GM23338 (cell line): ENCODE results near the gene STIM1. TPM values are rescaled to one million over a fixed set of nuclear protein-coding genes. Genes with fewer than 3 reads are reported as not detected.

Experiments
- ATAC-seq: fragments of 200-7000 bp; cut with Tn5 transposase; 3 replicates; pipeline ENCODE4 v1.9.1; 2020
- DNase-seq: peaks from one replicate; pipeline ENCODE4 v3.0.0-alpha.2; 2015; ENCODE audit warnings: low spot score
- H2AFZ ChIP-seq: fragments of 200-600 bp; sonication (generic); 2 replicates; pipeline ENCODE4 v1.8.0; 2016; ENCODE audit warnings: antibody characterized with exemption, mild to moderate bottlenecking, moderate library complexity
- H3F3A ChIP-seq: fragments of 200-600 bp; sonication (generic); replicated peaks from 2 replicates; pipeline ENCODE4 v1.8.0; 2017; ENCODE audit warnings: antibody characterized with exemption, mixed run types, low read depth
- H3K27ac ChIP-seq: fragments of 200-600 bp; sonication (generic); 2 replicates; pipeline ENCODE4 v1.6.1; 2016; ENCODE audit warnings: low read depth
- H3K27me3 ChIP-seq: fragments of 200-600 bp; sonication (generic); 2 replicates; pipeline ENCODE4 v1.8.0; 2016; ENCODE audit warnings: mild to moderate bottlenecking, mixed run types, moderate library complexity; ENCODE audit not compliant: insufficient read depth
- H3K36me3 ChIP-seq: fragments of 200-600 bp; sonication (generic); 2 replicates; pipeline ENCODE4 v1.8.0; 2016; ENCODE audit warnings: mild to moderate bottlenecking; ENCODE audit not compliant: insufficient read depth
- H3K4me1 ChIP-seq: fragments of 200-600 bp; sonication (generic); 2 replicates; pipeline ENCODE4 v1.8.0; 2016; ENCODE audit warnings: mild to moderate bottlenecking, moderate library complexity; ENCODE audit not compliant: insufficient read depth
- H3K4me2 ChIP-seq: fragments of 200-600 bp; sonication (generic); 2 replicates; pipeline ENCODE4 v1.7.1; 2017; ENCODE audit warnings: mixed run types
- H3K4me3 ChIP-seq: fragments of 200-600 bp; sonication (generic); 2 replicates; pipeline ENCODE4 v1.6.1; 2016; ENCODE audit warnings: mixed run types
- H3K79me2 ChIP-seq: fragments of 200-600 bp; sonication (generic); replicated peaks from 2 replicates; pipeline ENCODE4 v1.8.0; 2017; ENCODE audit warnings: mild to moderate bottlenecking; ENCODE audit not compliant: insufficient read depth
- H3K9me2 ChIP-seq: fragments of 200-600 bp; sonication (generic); 2 replicates; pipeline ENCODE4 v1.8.0; 2017; ENCODE audit not compliant: insufficient read depth
- H4K20me1 ChIP-seq: fragments of 200-600 bp; sonication (generic); replicated peaks from 2 replicates; pipeline ENCODE4 v1.8.0; 2017; ENCODE audit warnings: mild to moderate bottlenecking; ENCODE audit not compliant: insufficient read depth
- H3K27ac Mint-ChIP-seq: 2 replicates; pipeline ENCODE4 v1.8.0; 2020; ENCODE audit warnings: inconsistent platforms, mild to moderate bottlenecking, moderate library complexity, mixed read lengths
- H3K27me3 Mint-ChIP-seq: 3 replicates; pipeline ENCODE4 v1.8.0; 2022; ENCODE audit warnings: low read depth, mild to moderate bottlenecking, moderate library complexity, mixed read lengths, inconsistent platforms; ENCODE audit not compliant: insufficient read depth, poor library complexity
- H3K36me3 Mint-ChIP-seq: 3 replicates; pipeline ENCODE4 v1.8.0; 2021; ENCODE audit warnings: low read depth, mild to moderate bottlenecking, inconsistent platforms, moderate library complexity, mixed read lengths
- H3K4me1 Mint-ChIP-seq: 3 replicates; pipeline ENCODE4 v1.8.0; 2020; ENCODE audit warnings: mild to moderate bottlenecking, inconsistent platforms, mixed read lengths
- H3K4me3 Mint-ChIP-seq: 3 replicates; pipeline ENCODE4 v1.8.0; 2021; ENCODE audit warnings: moderate library complexity, mild to moderate bottlenecking, inconsistent platforms, mixed read lengths
- H3K9me3 Mint-ChIP-seq: 3 replicates; pipeline ENCODE4 v1.8.0; 2020; ENCODE audit warnings: moderate library complexity, mild to moderate bottlenecking, inconsistent platforms, mixed read lengths
- CREB1 ChIP-seq: fragments of 250-450 bp; sonication (Bioruptor Pico); IDR thresholded peaks from 2 replicates; pipeline ENCODE4 v1.5.0; 2020; ENCODE audit warnings: low read depth, mild to moderate bottlenecking, moderate library complexity
- ETS1 ChIP-seq: IDR thresholded peaks from 2 replicates; pipeline ENCODE4 v1.6.1; 2016; ENCODE audit warnings: antibody characterized with exemption
- EZH2phosphoT487 ChIP-seq: fragments of 200-600 bp; sonication (generic); IDR thresholded peaks from one replicate; pipeline ENCODE4 v1.8.1; 2018; ENCODE audit warnings: antibody characterized with exemption; ENCODE audit not compliant: unreplicated experiment
- JUNB ChIP-seq: IDR thresholded peaks from one replicate; pipeline ENCODE4 v1.6.1; 2016; ENCODE audit warnings: antibody characterized with exemption; ENCODE audit not compliant: unreplicated experiment
- NANOG ChIP-seq: IDR thresholded peaks from 2 replicates; pipeline ENCODE4 v1.6.1; 2016; ENCODE audit warnings: antibody characterized with exemption, borderline replicate concordance
- ZNF462 ChIP-seq: fragments of 250-450 bp; sonication (Bioruptor Pico); IDR thresholded peaks from 2 replicates; pipeline ENCODE4 v1.5.0; 2020; ENCODE audit warnings: mild to moderate bottlenecking, moderate library complexity
- polyA plus RNA-seq: library from polyadenylated mRNA; unstranded; fragments of >200 nt; fragmentation: Nextera tagmentation; extraction: Ambion mirVana; gene quantifications from 2 replicates; pipeline ENCODE4 v1.2.1, GENCODE V29; 2016
- total RNA-seq: library from RNA; depleted of rRNA; stranded (reverse); fragments of >200 nt; shearing (Covaris generic); gene quantifications from 2 replicates; pipeline ENCODE4 v1.2.3, GENCODE V29; 2014
- TF ChIP-seq, protein P1 (sequence below), 2 experiments: fragments of 200-600 bp in 1 of 2; sonication (generic) in 1 of 2; conservative IDR thresholded peaks; 2 replicates each; pipeline versions ENCODE4 v1.5.1 to v1.6.1; 2016 to 2017; ENCODE audit warnings: antibody characterized with exemption in 2 of 2, low read depth in 2 of 2, mild to moderate bottlenecking in 2 of 2, moderate library complexity in 1 of 2
- TF ChIP-seq, protein P2 (sequence below): IDR thresholded peaks from one replicate; pipeline ENCODE4 v1.6.1; 2018; ENCODE audit warnings: antibody characterized with exemption; ENCODE audit not compliant: unreplicated experiment

Gene STIM1
- total and polyA plus RNA-seq, 2 experiments from 2014 or later, result 3.5 to 14.0 TPM

GRCh38 chr11:4072668-4073285, 217.3 kb downstream of the STIM1 start:
- Mint-ChIP-seq H3K27ac (no peak overlapping the region), H3K4me1 (peaks cover 6% of the 10 kb centered on the region; the same call in 2 of the 3 replicates), H3K27me3 (peaks cover 4% of the 10 kb centered on the region), H3K9me3 (no peaks in the 10 kb centered on the region), H3K36me3 (no peaks in the 10 kb centered on the region), H3K4me3 (no peak overlapping the region)
- Histone ChIP-seq H3K27me3 (no peaks in the 10 kb centered on the region), H4K20me1 (no peaks in the 10 kb centered on the region), H2AFZ (no peak overlapping the region), H3K27ac (no peak overlapping the region), H3K9me2 (no peaks in the 10 kb centered on the region), H3F3A (no peaks in the 10 kb centered on the region), H3K79me2 (no peaks in the 10 kb centered on the region), H3K4me3 (no peak overlapping the region), H3K4me2 (no peak overlapping the region), H3K4me1 (no peaks in the 10 kb centered on the region), H3K36me3 (no peaks in the 10 kb centered on the region)
- ATAC-seq, result peak; percentile 95
- 0 out of 2 replicates have a peak, but pooled peaks have one; percentile 31 for TF ChIP-seq ETS1
- TF ChIP-seq, protein P1, sequence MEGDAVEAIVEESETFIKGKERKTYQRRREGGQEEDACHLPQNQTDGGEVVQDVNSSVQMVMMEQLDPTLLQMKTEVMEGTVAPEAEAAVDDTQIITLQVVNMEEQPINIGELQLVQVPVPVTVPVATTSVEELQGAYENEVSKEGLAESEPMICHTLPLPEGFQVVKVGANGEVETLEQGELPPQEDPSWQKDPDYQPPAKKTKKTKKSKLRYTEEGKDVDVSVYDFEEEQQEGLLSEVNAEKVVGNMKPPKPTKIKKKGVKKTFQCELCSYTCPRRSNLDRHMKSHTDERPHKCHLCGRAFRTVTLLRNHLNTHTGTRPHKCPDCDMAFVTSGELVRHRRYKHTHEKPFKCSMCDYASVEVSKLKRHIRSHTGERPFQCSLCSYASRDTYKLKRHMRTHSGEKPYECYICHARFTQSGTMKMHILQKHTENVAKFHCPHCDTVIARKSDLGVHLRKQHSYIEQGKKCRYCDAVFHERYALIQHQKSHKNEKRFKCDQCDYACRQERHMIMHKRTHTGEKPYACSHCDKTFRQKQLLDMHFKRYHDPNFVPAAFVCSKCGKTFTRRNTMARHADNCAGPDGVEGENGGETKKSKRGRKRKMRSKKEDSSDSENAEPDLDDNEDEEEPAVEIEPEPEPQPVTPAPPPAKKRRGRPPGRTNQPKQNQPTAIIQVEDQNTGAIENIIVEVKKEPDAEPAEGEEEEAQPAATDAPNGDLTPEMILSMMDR (conservative IDR thresholded peaks at IDR 0.05; ENCODE audit: low read depth in 2 of 2), result peak; percentile 87 to 97
- no peak for TF ChIP-seq EZH2phosphoT487
- no peak for TF ChIP-seq JUNB
- DNase-seq, result peak; percentile 87

- Histone ChIP-seq H3K4me3 (no peak overlapping the region), H3K4me2 (no peak overlapping the region), H3F3A (no peaks in the 10 kb centered on the region), H3K36me3 (no peaks in the 10 kb centered on the region), H3K27ac (no peak overlapping the region), H3K9me2 (no peaks in the 10 kb centered on the region), H4K20me1 (no peaks in the 10 kb centered on the region), H3K27me3 (no peaks in the 10 kb centered on the region), H3K79me2 (no peaks in the 10 kb centered on the region), H3K4me1 (no peaks in the 10 kb centered on the region), H2AFZ (no peak overlapping the region)
- no peaks in the 10 kb centered on the region for H3K36me3 Mint-ChIP-seq
- ATAC-seq (no peak), DNase-seq (no peak)
- peaks cover 4% of the 10 kb centered on the region for H3K27me3 Mint-ChIP-seq
- no peak overlapping the region for H3K4me3 Mint-ChIP-seq
- H3K4me1 Mint-ChIP-seq, result peaks cover 6% of the 10 kb centered on the region; the same call in 2 of the 3 replicates
- no peaks in the 10 kb centered on the region for H3K9me3 Mint-ChIP-seq
- H3K27ac Mint-ChIP-seq, result no peak overlapping the region
- TF ChIP-seq NANOG (no peak), JUNB (no peak), ZNF462 (CRISPR knock-in tag) (no peak), CREB1 (no peak)
- TF ChIP-seq, protein P2, sequence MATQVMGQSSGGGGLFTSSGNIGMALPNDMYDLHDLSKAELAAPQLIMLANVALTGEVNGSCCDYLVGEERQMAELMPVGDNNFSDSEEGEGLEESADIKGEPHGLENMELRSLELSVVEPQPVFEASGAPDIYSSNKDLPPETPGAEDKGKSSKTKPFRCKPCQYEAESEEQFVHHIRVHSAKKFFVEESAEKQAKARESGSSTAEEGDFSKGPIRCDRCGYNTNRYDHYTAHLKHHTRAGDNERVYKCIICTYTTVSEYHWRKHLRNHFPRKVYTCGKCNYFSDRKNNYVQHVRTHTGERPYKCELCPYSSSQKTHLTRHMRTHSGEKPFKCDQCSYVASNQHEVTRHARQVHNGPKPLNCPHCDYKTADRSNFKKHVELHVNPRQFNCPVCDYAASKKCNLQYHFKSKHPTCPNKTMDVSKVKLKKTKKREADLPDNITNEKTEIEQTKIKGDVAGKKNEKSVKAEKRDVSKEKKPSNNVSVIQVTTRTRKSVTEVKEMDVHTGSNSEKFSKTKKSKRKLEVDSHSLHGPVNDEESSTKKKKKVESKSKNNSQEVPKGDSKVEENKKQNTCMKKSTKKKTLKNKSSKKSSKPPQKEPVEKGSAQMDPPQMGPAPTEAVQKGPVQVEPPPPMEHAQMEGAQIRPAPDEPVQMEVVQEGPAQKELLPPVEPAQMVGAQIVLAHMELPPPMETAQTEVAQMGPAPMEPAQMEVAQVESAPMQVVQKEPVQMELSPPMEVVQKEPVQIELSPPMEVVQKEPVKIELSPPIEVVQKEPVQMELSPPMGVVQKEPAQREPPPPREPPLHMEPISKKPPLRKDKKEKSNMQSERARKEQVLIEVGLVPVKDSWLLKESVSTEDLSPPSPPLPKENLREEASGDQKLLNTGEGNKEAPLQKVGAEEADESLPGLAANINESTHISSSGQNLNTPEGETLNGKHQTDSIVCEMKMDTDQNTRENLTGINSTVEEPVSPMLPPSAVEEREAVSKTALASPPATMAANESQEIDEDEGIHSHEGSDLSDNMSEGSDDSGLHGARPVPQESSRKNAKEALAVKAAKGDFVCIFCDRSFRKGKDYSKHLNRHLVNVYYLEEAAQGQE, result no peak
Observed at GRCh38 chr11:4074266-4074665, 218.8 kb downstream of the STIM1 start.
